Kidney epithelial cell (primary cell): ENCODE results near the gene PI4KA. TPM values are rescaled to one million over a fixed set of nuclear protein-coding genes. Genes with fewer than 3 reads are reported as not detected.

Experiments used
- DNase-seq: peaks from one replicate; pipeline ENCODE4 v3.0.0-alpha.2; 2010; ENCODE audit warnings: low read depth
- H3K27me3 ChIP-seq: 2 replicates; pipeline ENCODE4 v1.6.0; 2011; ENCODE audit warnings: low read length; ENCODE audit not compliant: control insufficient read depth, insufficient read depth
- H3K36me3 ChIP-seq: 2 replicates; pipeline ENCODE4 v1.5.1; 2011; ENCODE audit warnings: low read length; ENCODE audit not compliant: control insufficient read depth, insufficient read depth
- H3K4me3 ChIP-seq: 2 replicates; pipeline ENCODE4 v1.5.1; 2011; ENCODE audit warnings: low read depth, mild to moderate bottlenecking, control low read depth, low read length
- CTCF ChIP-seq: IDR thresholded peaks from 2 replicates; pipeline ENCODE4 v1.5.1; 2011; ENCODE audit warnings: mild to moderate bottlenecking, moderate library complexity, low read length, control low read depth, inconsistent platforms; ENCODE audit not compliant: insufficient read depth, poor library complexity, severe bottlenecking
- total RNA-seq: library from RNA; depleted of rRNA; stranded (reverse); fragments of >200 nt; gene quantifications from 2 replicates; pipeline ENCODE4 v1.2.3, GENCODE V29; 2015

Gene PI4KA
- total RNA-seq, 1 donor from 2014 or later, result 50.6 TPM

- DNase-seq, result no peak
- no peak for TF ChIP-seq CTCF
Observed at GRCh38 chr22:20857838-20858614, 585 bp downstream of the PI4KA start.

GRCh38 chr22:20857247-20857643 is 1.4 kb downstream of the PI4KA start:
- DNase-seq, result no peak
- Histone ChIP-seq H3K4me3 (no peak overlapping the region), H3K36me3 (no peaks in the 10 kb centered on the region), H3K27me3 (no peaks in the 10 kb centered on the region)
- TF ChIP-seq CTCF, result no peak

More at GRCh38 chr22:20857838-20858614, 585 bp downstream of the PI4KA start:
- peak overlapping the region; percentile 77 for H3K4me3 ChIP-seq
- H3K27me3 ChIP-seq, result no peaks in the 10 kb centered on the region
- H3K36me3 ChIP-seq, result no peaks in the 10 kb centered on the region

GRCh38 chr22:20853236-20853660 is 5.4 kb downstream of the PI4KA start:
- Histone ChIP-seq H3K27me3 (no peaks in the 10 kb centered on the region), H3K4me3 (no peak overlapping the region), H3K36me3 (no peaks in the 10 kb centered on the region)
- no peak for DNase-seq
- no peak for TF ChIP-seq CTCF

- H3K4me3 ChIP-seq, result no peak overlapping the region
- TF ChIP-seq CTCF, result no peak
- H3K36me3 ChIP-seq, result no peaks in the 10 kb centered on the region
- no peak for DNase-seq
- no peaks in the 10 kb centered on the region for H3K27me3 ChIP-seq
Observed at GRCh38 chr22:20852503-20852902, 6.1 kb downstream of the PI4KA start.

- no peaks in the 10 kb centered on the region for H3K36me3 ChIP-seq
- H3K27me3 ChIP-seq, result no peaks in the 10 kb centered on the region
- TF ChIP-seq CTCF, result no peak
- no peak overlapping the region for H3K4me3 ChIP-seq
- no peak for DNase-seq
Observed at GRCh38 chr22:20852076-20852475, 6.5 kb downstream of the PI4KA start.

GRCh38 chr22:20847318-20847822 is 11.2 kb downstream of the PI4KA start:
- no peak for DNase-seq
- H3K27me3 ChIP-seq, result no peaks in the 10 kb centered on the region
- H3K4me3 ChIP-seq, result no peak overlapping the region
- H3K36me3 ChIP-seq, result no peaks in the 10 kb centered on the region
- no peak for TF ChIP-seq CTCF
